HepG2 (cell line): ENCODE measurements around the gene RRAD. TPM values are rescaled to one million over a fixed set of nuclear protein-coding genes. Genes with fewer than 3 reads are reported as not detected.
A peak's percentile ranks its signal among the peaks of the same experiment; 100 is the strongest.

Source experiments
- ATAC-seq: fragments of 200-7000 bp; cut with Tn5 transposase; 3 replicates; pipeline ENCODE4 v1.9.1; 2020; ENCODE audit warnings: mild to moderate bottlenecking, moderate library complexity
- BruUV-seq: library from RNA; stranded (reverse); fragments of 400-500 nt; replicated peaks from 2 replicates; lab custom pipeline; 2021; lab: Mats Ljungman, UMichigan
- CTCF ChIA-PET: fragments of 300-600 bp; formaldehyde crosslinking; extraction: SDS; loops from one replicate; lab custom pipeline; 2021; ENCODE audit warnings: low total read pairs, inconsistent platforms, low intra/inter-chr PET ratio; lab: Yijun Ruan, JAX
- POLR2A ChIA-PET: fragments of 350-600 bp; sonication (Branson Sonifier 250); formaldehyde crosslinking; loops from one replicate; lab custom pipeline; 2020; ENCODE audit warnings: antibody characterized with exemption, inconsistent platforms; lab: Yijun Ruan, JAX
- DNase-seq: peaks from one replicate; pipeline ENCODE4 v3.0.0-alpha.2; 2015; ENCODE audit warnings: low spot score
- FAIRE-seq: peaks from 3 replicates; lab custom pipeline; 2011; peaks lifted over from hg19 to GRCh38; lab: Jason Lieb, UNC
- H2AFZ ChIP-seq: one replicate; pipeline ENCODE4 v1.6.1; 2011; ENCODE audit warnings: low read length, inconsistent platforms
- H3K27ac ChIP-seq: fragments of 300-600 bp; 3 replicates; pipeline ENCODE4 v1.8.0; 2011; ENCODE audit warnings: mixed run types, mild to moderate bottlenecking, mixed read lengths, low read length, inconsistent platforms; ENCODE audit not compliant: insufficient read depth; ENCODE audit errors: extremely low read length
- H3K27me3 ChIP-seq, 2 experiments: fragments of 200-600 bp in 1 of 2; 2 replicates in 1 of 2; 3 replicates in 1 of 2; pipeline versions ENCODE4 v1.6.0 to v1.8.0; 2011; ENCODE audit warnings: low read length in 2 of 2, mild to moderate bottlenecking in 2 of 2, moderate library complexity in 2 of 2, inconsistent platforms in 1 of 2; ENCODE audit not compliant: insufficient read depth in 2 of 2, control insufficient read depth in 1 of 2
- H3K36me3 ChIP-seq, 2 experiments: fragments of 200-600 bp in 1 of 2; replicated peaks in 1 of 2; 2 replicates in 1 of 2; 3 replicates in 1 of 2; pipeline versions ENCODE4 v1.5.1 to v1.8.0; 2011; ENCODE audit warnings: low read length in 2 of 2, inconsistent platforms in 1 of 2; ENCODE audit not compliant: insufficient read depth in 2 of 2, control insufficient read depth in 1 of 2
- H3K4me1 ChIP-seq: 2 replicates; pipeline ENCODE4 v1.5.1; 2012; ENCODE audit warnings: low read length, inconsistent platforms; ENCODE audit not compliant: insufficient read depth
- H3K4me2 ChIP-seq: 2 replicates; pipeline ENCODE4 v1.6.0; 2011; ENCODE audit warnings: low read depth, low read length, inconsistent platforms
- H3K4me3 ChIP-seq, 3 experiments: fragments of 200-600 bp in 1 of 3; sonication (generic), shearing (Covaris generic) in 1 of 3; replicated peaks in 1 of 3; 2 replicates each; pipeline ENCODE4 v1.5.1; 2011 to 2016; ENCODE audit warnings: low read length in 3 of 3, inconsistent platforms in 2 of 3, low read depth in 2 of 3, mild to moderate bottlenecking in 2 of 3, control low read depth in 1 of 3, mixed read lengths in 1 of 3; ENCODE audit not compliant: insufficient read depth in 1 of 3
- H3K79me2 ChIP-seq: one replicate; pipeline ENCODE4 v1.6.1; 2011; ENCODE audit warnings: low read length, inconsistent platforms; ENCODE audit not compliant: insufficient read depth
- H3K9ac ChIP-seq: 2 replicates; pipeline ENCODE4 v1.6.0; 2011; ENCODE audit warnings: mild to moderate bottlenecking, low read depth, low read length, inconsistent platforms; ENCODE audit not compliant: insufficient read depth
- H3K9me3 ChIP-seq: 2 replicates; pipeline ENCODE4 v1.5.1; 2012; ENCODE audit warnings: mild to moderate bottlenecking, low read length
- H4K20me1 ChIP-seq: 2 replicates; pipeline ENCODE4 v1.6.0; 2011; ENCODE audit warnings: inconsistent platforms, mild to moderate bottlenecking, low read length, moderate library complexity; ENCODE audit not compliant: insufficient read depth
- BORCS8-MEF2B ChIP-seq: sonication (generic); formaldehyde crosslinking; IDR thresholded peaks from 2 replicates; pipeline ENCODE4 v1.8.0; 2022; ENCODE audit warnings: mild to moderate bottlenecking, missing genetic modification reagents
- CENPX ChIP-seq: sonication (generic); formaldehyde crosslinking; IDR thresholded peaks from 2 replicates; pipeline ENCODE4 v1.9.0; 2021; ENCODE audit warnings: mild to moderate bottlenecking, missing genetic modification reagents, moderate library complexity
- FOXM1 ChIP-seq: sonication (generic); formaldehyde crosslinking; IDR thresholded peaks from 2 replicates; pipeline ENCODE4 v1.5.0; 2020; ENCODE audit warnings: missing genetic modification reagents
- HNRNPLL ChIP-seq: fragments of 200-400 bp; formaldehyde crosslinking; IDR thresholded peaks from 2 replicates; pipeline ENCODE4 v1.6.1; 2017; ENCODE audit warnings: mild to moderate bottlenecking, low read depth, low read length; ENCODE audit not compliant: poor library complexity, severe bottlenecking
- MLLT10 ChIP-seq: sonication (generic); formaldehyde crosslinking; IDR thresholded peaks from 2 replicates; pipeline ENCODE4 v1.4.0; 2020; ENCODE audit warnings: missing genetic modification reagents
- NR3C1 ChIP-seq: sonication (generic); formaldehyde crosslinking; IDR thresholded peaks from 2 replicates; pipeline ENCODE4 v1.4.0; 2020; ENCODE audit warnings: missing genetic modification reagents
- PLSCR1 ChIP-seq: sonication (generic); formaldehyde crosslinking; IDR thresholded peaks from 2 replicates; pipeline ENCODE4 v1.5.0; 2020; ENCODE audit warnings: missing genetic modification reagents, mild to moderate bottlenecking, borderline replicate concordance
- POLR2AphosphoS2 ChIP-seq: IDR thresholded peaks from 2 replicates; pipeline ENCODE4 v1.6.1; 2011; ENCODE audit warnings: low read depth, low read length, improper control_type of control experiment
- SMYD3 ChIP-seq: sonication (generic); formaldehyde crosslinking; IDR thresholded peaks from 2 replicates; pipeline ENCODE4 v1.8.1; 2023; ENCODE audit warnings: mild to moderate bottlenecking, missing genetic modification reagents
- THAP11 ChIP-seq: IDR thresholded peaks from 2 replicates; pipeline ENCODE4 v1.6.1; 2016; ENCODE audit warnings: missing biosample characterization, missing genetic modification reagents
- ZC3H13 ChIP-seq: sonication (generic); formaldehyde crosslinking; IDR thresholded peaks from 2 replicates; pipeline ENCODE4 v1.8.1; 2023; ENCODE audit warnings: mild to moderate bottlenecking, missing genetic modification reagents, moderate library complexity
- ZNF362 ChIP-seq: sonication (generic); formaldehyde crosslinking; IDR thresholded peaks from 2 replicates; pipeline ENCODE4 v1.4.0; 2020; ENCODE audit warnings: missing genetic modification reagents, mild to moderate bottlenecking, borderline replicate concordance
- ZNF552 ChIP-seq: sonication (generic); formaldehyde crosslinking; IDR thresholded peaks from 2 replicates; pipeline ENCODE4 v1.9.0; 2022; ENCODE audit warnings: missing genetic modification reagents, mild to moderate bottlenecking, borderline replicate concordance
- ZNF788 ChIP-seq: sonication (generic); formaldehyde crosslinking; IDR thresholded peaks from 2 replicates; pipeline ENCODE4 v1.5.0; 2020; ENCODE audit warnings: mild to moderate bottlenecking, missing genetic modification reagents, borderline replicate concordance
- ZNF878 ChIP-seq: sonication (generic); formaldehyde crosslinking; IDR thresholded peaks from 2 replicates; pipeline ENCODE4 v1.8.1; 2023; ENCODE audit warnings: mild to moderate bottlenecking, missing genetic modification reagents, moderate library complexity
- WGBS: methylation state at CpG from one replicate; pipeline ENCODE4 v1.1.6; 2017; ENCODE audit warnings: low lambda C conversion rate; 5-methylcytosine and 5-hydroxymethylcytosine counted together
- in situ Hi-C: cut with HindIII; loops from 2 replicates; pipeline ENCODE4 v1.10.0; 2017; ENCODE audit warnings: low pct_unique_long_range_greater_than_20kb; ENCODE audit not compliant: extremely low pct_ligation_motif_present
- intact Hi-C: fragments of 100-400 bp; cut with micrococcal nuclease; formaldehyde crosslinking; loops from one replicate; pipeline ENCODE4 v1.10.0; 2022; ENCODE audit not compliant: unreplicated experiment
- polyA plus RNA-seq, 8 experiments: library from polyadenylated mRNA; depleted of rRNA in 3 of 8; stranded (reverse) in 7 of 8; unstranded in 1 of 8; fragments of >200 nt; fragmentation: Illumina TruSeq in 4 of 8; extraction: Trizol in 4 of 8; gene quantifications; 2 replicates each; pipeline versions ENCODE4 v1.2.1 to v1.2.3, GENCODE V29; 2011 to 2016; ENCODE audit warnings: low read depth in 4 of 8, missing spikeins in 1 of 8, mixed read lengths in 1 of 8; ENCODE audit not compliant: insufficient read depth in 1 of 8
- total RNA-seq, 5 experiments: library from RNA; depleted of rRNA; stranded (reverse); fragments of >200 nt; fragmentation: Illumina TruSeq; extraction: Trizol; gene quantifications; 2 replicates each; pipeline ENCODE4 v1.2.3, GENCODE V29; 2016; ENCODE audit warnings: low read depth in 1 of 5
- TF ChIP-seq, protein P1 (sequence below): IDR thresholded peaks from 2 replicates; pipeline ENCODE4 v1.6.1; 2012; ENCODE audit warnings: inconsistent platforms
- TF ChIP-seq, protein P2 (sequence below): sonication (generic); formaldehyde crosslinking; IDR thresholded peaks from 2 replicates; pipeline ENCODE4 v1.8.1; 2023; ENCODE audit warnings: missing genetic modification reagents, mild to moderate bottlenecking, borderline replicate concordance
- TF ChIP-seq, protein P3 (sequence below): sonication (generic); formaldehyde crosslinking; IDR thresholded peaks from 2 replicates; pipeline ENCODE4 v1.4.0; 2020; ENCODE audit warnings: missing genetic modification reagents

The RRAD gene
- total and polyA plus RNA-seq, 2 of the 13 experiments (the other 11 are each of a cell fraction or from before 2014, with no cell fraction given) = 0.80 to 1.1 TPM

GRCh38 chr16:66948134-66948836, 22.9 kb upstream of the RRAD start (continued):
- TF ChIP-seq HNRNPLL (peak; percentile 18), BORCS8-MEF2B (CRISPR knock-in tag) (0 out of 2 replicates have a peak, but pooled peaks have one; percentile 40)
- TF ChIP-seq, protein P1, sequence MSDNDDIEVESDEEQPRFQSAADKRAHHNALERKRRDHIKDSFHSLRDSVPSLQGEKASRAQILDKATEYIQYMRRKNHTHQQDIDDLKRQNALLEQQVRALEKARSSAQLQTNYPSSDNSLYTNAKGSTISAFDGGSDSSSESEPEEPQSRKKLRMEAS = 0 out of 2 replicates have a peak, but pooled peaks have one; percentile 14
- TF ChIP-seq, protein P2, sequence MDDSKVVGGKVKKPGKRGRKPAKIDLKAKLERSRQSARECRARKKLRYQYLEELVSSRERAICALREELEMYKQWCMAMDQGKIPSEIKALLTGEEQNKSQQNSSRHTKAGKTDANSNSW = no peak

DNA sequence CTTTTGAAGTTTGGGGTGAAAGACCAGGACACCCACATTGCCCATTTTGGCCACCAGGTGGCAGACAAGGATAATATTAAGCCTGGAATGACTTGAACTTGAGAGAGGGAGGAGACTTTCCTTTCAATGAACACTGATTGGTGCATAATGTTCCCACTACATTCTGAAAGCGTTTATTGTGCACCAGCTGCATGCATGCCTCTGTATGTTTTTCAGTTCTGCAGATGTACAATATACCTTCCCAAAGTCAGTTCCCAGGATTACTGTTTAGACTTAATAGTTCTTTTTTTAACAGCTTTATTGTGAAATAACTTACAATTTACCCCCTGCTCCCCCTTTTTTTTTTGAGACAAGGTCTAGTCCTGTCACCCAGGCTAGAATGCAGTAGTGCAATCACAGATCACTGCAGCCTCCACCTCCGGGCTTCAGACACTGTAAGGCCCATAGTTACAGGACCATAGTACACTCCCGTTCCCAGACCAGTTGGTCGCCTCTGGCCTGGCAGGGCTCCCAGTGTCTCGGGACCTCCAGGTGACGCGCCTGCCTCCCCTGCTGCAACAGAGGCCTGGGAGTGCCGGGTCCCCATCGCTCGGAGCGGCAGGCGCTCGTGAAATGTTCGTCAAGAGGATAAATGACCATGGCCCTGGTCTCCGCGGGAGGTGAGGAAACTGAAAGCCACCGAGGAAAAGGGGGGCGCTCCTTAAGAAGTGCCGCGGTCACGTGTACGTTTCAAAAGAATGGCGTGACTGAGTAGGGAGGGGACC, 22.1 kb upstream of the RRAD start:
- Histone ChIP-seq H3K79me2 (no peaks in the 10 kb centered on the region), H4K20me1 (no peaks in the 10 kb centered on the region; the same call in 1 of the 2 replicates), H3K9ac (no peak overlapping the region), H3K27me3 (peaks cover 4 to 24% of the 10 kb centered on the region in 2 experiments; a peak in 4 of 5 replicates), H3K4me2 (peak overlapping the region; percentile 75), H3K4me1 (peaks cover 34% of the 10 kb centered on the region), H3K4me3 (peak overlapping the region; percentile 35 to 64 (median 37); a peak in 5 of 6 replicates), H2AFZ (no peak overlapping the region), H3K36me3 (peaks cover 0 to 15% of the 10 kb centered on the region in 2 experiments; a peak in 3 of 5 replicates), H3K27ac (no peak overlapping the region), H3K9me3 (0 out of 2 replicates have a peak, but pooled peaks cover 5% of the 10 kb centered on the region)
- ChIA-PET CTCF (interaction anchor here (0.9 to 2.1 kb wide), 4 partner anchors 12 to 238 kb away, joined by 3 to 17 read pairs (median 4); no protein-coding TSS in a partner anchor), POLR2A (no interaction called here)
- intact Hi-C loops = loop anchor here (1.0 kb wide), 2 partner anchors 10 to 52 kb away; no protein-coding TSS in a partner anchor
- DNase-seq = peak; percentile 89
- WGBS = 16% methylated on average over 22 of the region's 23 CpGs
- peak; percentile 78 for ATAC-seq
- peak; percentile 96 for FAIRE-seq
- BruUV-seq = no TSS peak
- in situ Hi-C loops = no loop called here
- TF ChIP-seq CENPX (CRISPR knock-in tag) (no peak), ZNF362 (CRISPR knock-in tag) (no peak), THAP11 (CRISPR knock-in tag) (no peak; the same call in 1 of the 2 replicates), ZNF878 (CRISPR knock-in tag) (no peak), ZNF552 (CRISPR knock-in tag) (no peak), NR3C1 (CRISPR knock-in tag) (no peak), FOXM1 (CRISPR knock-in tag) (no peak), POLR2AphosphoS2 (no peak), SMYD3 (no peak), MLLT10 (no peak), PLSCR1 (CRISPR knock-in tag) (no peak), ZC3H13 (CRISPR knock-in tag) (no peak), ZNF788 (CRISPR knock-in tag) (no peak)
- TF ChIP-seq, protein P3, sequence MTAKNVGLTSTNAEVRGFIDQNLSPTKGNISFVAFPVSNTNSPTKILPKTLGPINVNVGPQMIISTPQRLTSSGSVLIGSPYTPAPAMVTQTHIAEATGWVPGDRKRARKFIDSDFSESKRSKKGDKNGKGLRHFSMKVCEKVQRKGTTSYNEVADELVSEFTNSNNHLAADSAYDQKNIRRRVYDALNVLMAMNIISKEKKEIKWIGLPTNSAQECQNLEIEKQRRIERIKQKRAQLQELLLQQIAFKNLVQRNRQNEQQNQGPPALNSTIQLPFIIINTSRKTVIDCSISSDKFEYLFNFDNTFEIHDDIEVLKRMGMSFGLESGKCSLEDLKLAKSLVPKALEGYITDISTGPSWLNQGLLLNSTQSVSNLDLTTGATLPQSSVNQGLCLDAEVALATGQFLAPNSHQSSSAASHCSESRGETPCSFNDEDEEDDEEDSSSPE (CRISPR knock-in tag) = no peak
